SK-N-SH (cell line): ENCODE measurements around the gene KCNB1. TPM values are rescaled to one million over a fixed set of nuclear protein-coding genes. Genes with fewer than 3 reads are reported as not detected.

ENCODE experiments used
- CTCF ChIA-PET: fragments of 300-600, 350-600 bp; formaldehyde crosslinking; extraction: SDS; loops from one replicate; lab custom pipeline; 2021; lab: Yijun Ruan, JAX
- POLR2A ChIA-PET: fragments of 350-600 bp; sonication (Branson Sonifier 250); formaldehyde crosslinking; extraction: SDS; loops from one replicate; lab custom pipeline; 2020; ENCODE audit warnings: antibody characterized with exemption, inconsistent platforms; lab: Yijun Ruan, JAX
- DNase-seq: peaks from one replicate; pipeline ENCODE4 v3.0.0; 2012
- H2AFZ ChIP-seq: fragments of 200-600 bp; sonication (generic); 2 replicates; pipeline ENCODE4 v1.8.1; 2016; ENCODE audit warnings: antibody characterized with exemption, mild to moderate bottlenecking, low read depth
- H3F3A ChIP-seq: fragments of 200-600 bp; sonication (generic); replicated peaks from 2 replicates; pipeline ENCODE3; 2016; ENCODE audit warnings: antibody characterized with exemption, mild to moderate bottlenecking; ENCODE audit not compliant: insufficient read depth
- H3K27ac ChIP-seq, 2 experiments: fragments of 200-500 bp in 1 of 2; fragments of 200-600 bp in 1 of 2; sonication (Bioruptor generic) in 1 of 2; sonication (generic), shearing (Covaris generic) in 1 of 2; 2 replicates each; pipeline versions ENCODE4 v1.5.1 to v1.6.1; 2014 to 2016; ENCODE audit warnings: low read depth in 2 of 2, inconsistent platforms in 1 of 2, low read length in 1 of 2, mild to moderate bottlenecking in 1 of 2, mixed read lengths in 1 of 2
- H3K27me3 ChIP-seq: fragments of 200-600 bp; sonication (generic), shearing (Covaris generic); 2 replicates; pipeline ENCODE4 v1.6.1; 2016; ENCODE audit warnings: mixed run types; ENCODE audit not compliant: insufficient read depth
- H3K36me3 ChIP-seq, 2 experiments: fragments of 200-500 bp in 1 of 2; fragments of 200-600 bp in 1 of 2; sonication (Bioruptor generic) in 1 of 2; sonication (generic) in 1 of 2; replicated peaks in 1 of 2; 2 replicates each; pipeline versions ENCODE3 to v1.5.1; 2014 to 2016; ENCODE audit warnings: low read length in 1 of 2, mild to moderate bottlenecking in 1 of 2; ENCODE audit not compliant: insufficient read depth in 2 of 2, control insufficient read depth in 1 of 2
- H3K4me1 ChIP-seq, 2 experiments: fragments of 200-500 bp in 1 of 2; fragments of 200-600 bp in 1 of 2; sonication (Bioruptor generic) in 1 of 2; sonication (generic), shearing (Covaris generic) in 1 of 2; 2 replicates each; pipeline versions ENCODE4 v1.5.1 to v1.6.1; 2014 to 2016; ENCODE audit warnings: low read depth in 1 of 2, low read length in 1 of 2, mixed run types in 1 of 2; ENCODE audit not compliant: insufficient read depth in 2 of 2, control insufficient read depth in 1 of 2
- H3K4me2 ChIP-seq: fragments of 200-600 bp; sonication (generic), shearing (Covaris generic); 2 replicates; pipeline ENCODE4 v1.6.1; 2017; ENCODE audit warnings: mixed run types
- H3K4me3 ChIP-seq, 2 experiments: fragments of 200-500 bp in 1 of 2; fragments of 200-600 bp in 1 of 2; sonication (Bioruptor generic) in 1 of 2; sonication (generic), shearing (Covaris generic) in 1 of 2; 2 replicates each; pipeline versions ENCODE4 v1.5.1 to v1.8.1; 2014 to 2016; ENCODE audit warnings: low read depth in 2 of 2, inconsistent platforms in 1 of 2, low read length in 1 of 2, mild to moderate bottlenecking in 1 of 2, mixed read lengths in 1 of 2, moderate library complexity in 1 of 2
- H3K79me2 ChIP-seq: fragments of 200-600 bp; sonication (generic); 2 replicates; pipeline ENCODE4 v1.8.1; 2017; ENCODE audit warnings: mild to moderate bottlenecking; ENCODE audit not compliant: insufficient read depth
- H3K9ac ChIP-seq: fragments of 200-600 bp; sonication (generic); 2 replicates; pipeline ENCODE4 v1.6.1; 2017; ENCODE audit warnings: mixed run types
- H3K9me2 ChIP-seq: fragments of 200-600 bp; sonication (generic); 2 replicates; pipeline ENCODE4 v1.6.1; 2017; ENCODE audit warnings: mixed run types
- H3K9me3 ChIP-seq: fragments of 200-600 bp; sonication (generic); 2 replicates; pipeline ENCODE4 v1.6.1; 2017; ENCODE audit warnings: mixed run types, mild to moderate bottlenecking, moderate library complexity
- H4K20me1 ChIP-seq: fragments of 200-600 bp; sonication (generic); 2 replicates; pipeline ENCODE4 v1.6.1; 2017; ENCODE audit warnings: mild to moderate bottlenecking, mixed run types; ENCODE audit not compliant: insufficient read depth
- ELF1 ChIP-seq: IDR thresholded peaks from 2 replicates; pipeline ENCODE4 v1.4.0; 2012
- EP300 ChIP-seq, 2 experiments: IDR thresholded peaks; 2 replicates each; pipeline versions ENCODE4 v1.4.0 to v1.6.1; 2012; ENCODE audit warnings: borderline replicate concordance in 1 of 2, low read depth in 1 of 2, low read length in 1 of 2
- FOSL2 ChIP-seq: IDR thresholded peaks from 2 replicates; pipeline ENCODE4 v1.4.0; 2012; ENCODE audit warnings: low read depth, mild to moderate bottlenecking, moderate library complexity, borderline replicate concordance
- GABPA ChIP-seq: IDR thresholded peaks from 2 replicates; pipeline ENCODE4 v1.4.0; 2012; ENCODE audit warnings: low read depth, mild to moderate bottlenecking
- JUND ChIP-seq: IDR thresholded peaks from 2 replicates; pipeline ENCODE4 v1.4.0; 2012
- MEF2A ChIP-seq: IDR thresholded peaks from 2 replicates; pipeline ENCODE4 v1.4.0; 2012; ENCODE audit warnings: low read depth, borderline replicate concordance
- NFIC ChIP-seq: IDR thresholded peaks from 2 replicates; pipeline ENCODE4 v1.4.0; 2012; ENCODE audit warnings: borderline replicate concordance
- POLR2AphosphoS5 ChIP-seq: IDR thresholded peaks from 2 replicates; pipeline ENCODE4 v1.6.1; 2012; ENCODE audit warnings: low read depth, low read length
- RAD21 ChIP-seq: IDR thresholded peaks from 2 replicates; pipeline ENCODE4 v1.6.1; 2012; ENCODE audit warnings: mild to moderate bottlenecking, low read length
- RFX5 ChIP-seq: IDR thresholded peaks from 2 replicates; pipeline ENCODE4 v1.6.1; 2012; ENCODE audit warnings: mild to moderate bottlenecking, improper control_type of control experiment, low read length
- RXRA ChIP-seq: IDR thresholded peaks from 2 replicates; pipeline ENCODE4 v1.4.0; 2012; ENCODE audit warnings: low read depth, mild to moderate bottlenecking, borderline replicate concordance
- TAF1 ChIP-seq: IDR thresholded peaks from 2 replicates; pipeline ENCODE4 v1.6.1; 2012; ENCODE audit warnings: low read depth, mild to moderate bottlenecking, low read length, moderate library complexity, borderline replicate concordance
- YY1 ChIP-seq: IDR thresholded peaks from 2 replicates; pipeline ENCODE4 v1.4.0; 2012; ENCODE audit warnings: low read depth, mild to moderate bottlenecking
- WGBS: methylation state at CpG from one replicate; pipeline ENCODE4 v1.1.6; 2017; ENCODE audit warnings: low lambda C conversion rate; 5-methylcytosine and 5-hydroxymethylcytosine counted together
- polyA plus RNA-seq, 3 experiments: library from polyadenylated mRNA; depleted of rRNA; stranded (reverse); fragments of >200 nt; gene quantifications; 2 replicates each; pipeline ENCODE4 v1.2.3, GENCODE V29; 2012
- TF ChIP-seq, protein P1 (sequence below): IDR thresholded peaks from 2 replicates; pipeline ENCODE4 v1.4.0; 2012; ENCODE audit warnings: low read depth
- TF ChIP-seq, protein P2 (sequence below): fragments of 200-600 bp; sonication (generic); IDR thresholded peaks from 2 replicates; pipeline ENCODE4 v1.6.1; 2017; ENCODE audit warnings: antibody characterized with exemption, mild to moderate bottlenecking, moderate library complexity
- TF ChIP-seq, protein P3 (sequence below): fragments of 150-350 bp; IDR thresholded peaks from 2 replicates; pipeline ENCODE4 v1.6.1; 2016; ENCODE audit warnings: mild to moderate bottlenecking, low read depth, low read length

Gene KCNB1
- polyA plus RNA-seq, 1 of the 3 experiments (the other 2 are of a cell fraction), result 0.82 TPM

DNA sequence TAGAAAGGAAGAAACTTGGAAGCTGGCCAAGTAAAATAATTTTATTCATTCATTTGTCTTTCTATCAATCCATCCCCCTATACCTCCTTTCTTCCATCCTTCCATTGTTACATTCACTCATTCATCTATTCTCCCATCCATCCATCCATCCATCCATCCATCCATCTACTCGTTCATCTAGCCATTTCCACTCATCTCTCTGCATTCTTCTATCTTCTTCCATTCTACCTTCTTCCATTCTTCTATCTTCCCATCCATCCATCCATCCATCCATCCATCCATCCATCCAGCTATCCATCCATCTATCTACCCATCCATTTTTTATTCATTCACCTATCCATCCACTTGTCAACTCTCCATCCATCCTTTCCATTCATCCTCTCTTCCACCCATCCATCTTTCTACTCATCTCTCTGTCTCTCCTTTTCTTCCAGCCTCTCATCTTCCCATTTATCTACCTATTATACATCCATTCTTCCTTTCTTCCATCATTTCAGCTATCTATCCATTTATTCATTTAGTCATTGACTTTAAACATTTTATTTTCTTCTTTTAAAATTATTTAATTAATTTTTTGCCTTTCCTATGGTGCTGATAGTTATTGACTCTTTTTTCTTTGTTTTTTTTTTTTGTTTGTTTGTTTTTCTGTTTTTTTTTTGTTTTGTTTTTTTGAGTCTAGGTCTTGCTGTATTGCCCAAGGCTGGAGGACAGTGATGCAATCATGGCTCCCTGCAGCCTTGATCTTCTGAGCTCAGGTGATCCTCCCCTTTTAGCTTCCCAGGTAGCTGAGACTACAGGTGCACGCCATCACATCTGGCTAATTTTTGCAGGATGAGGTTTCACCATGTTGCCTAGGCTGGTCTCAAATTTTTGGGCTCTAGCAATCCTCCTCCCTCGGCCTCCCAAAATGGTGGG is 151.5 kb downstream of the KCNB1 start:
- TF ChIP-seq MEF2A (no peak), FOSL2 (no peak), NFIC (no peak), JUND (no peak), POLR2AphosphoS5 (no peak), ELF1 (no peak), RAD21 (no peak)
- TF ChIP-seq, protein P1, sequence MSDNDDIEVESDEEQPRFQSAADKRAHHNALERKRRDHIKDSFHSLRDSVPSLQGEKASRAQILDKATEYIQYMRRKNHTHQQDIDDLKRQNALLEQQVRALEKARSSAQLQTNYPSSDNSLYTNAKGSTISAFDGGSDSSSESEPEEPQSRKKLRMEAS, result no peak
- TF ChIP-seq, all 33 proteins: peak for 0
- DNase-seq, result no peak
- POLR2A ChIA-PET, result no interaction called here
- Histone ChIP-seq H3K27ac (no peak overlapping the region), H3K27me3 (peaks cover 23% of the 10 kb centered on the region), H3K4me2 (no peak overlapping the region), H4K20me1 (no peaks in the 10 kb centered on the region), H3K36me3 (no peaks in the 10 kb centered on the region), H2AFZ (no peak overlapping the region), H3K4me1 (no peaks in the 10 kb centered on the region), H3K79me2 (no peaks in the 10 kb centered on the region), H3K9me2 (no peaks in the 10 kb centered on the region), H3K9ac (no peak overlapping the region), H3K9me3 (no peaks in the 10 kb centered on the region), H3F3A (peaks cover 5% of the 10 kb centered on the region), H3K4me3 (no peak overlapping the region)
- CTCF ChIA-PET, result interaction anchor here (0.7 to 13.9 kb wide), 9 partner anchors 9 to 523 kb away, joined by 3 to 317 read pairs (median 95); partner anchors contain the start of gene KCNB1
- WGBS, result 21% methylated on average over 3 of the region's 3 CpGs

DNA sequence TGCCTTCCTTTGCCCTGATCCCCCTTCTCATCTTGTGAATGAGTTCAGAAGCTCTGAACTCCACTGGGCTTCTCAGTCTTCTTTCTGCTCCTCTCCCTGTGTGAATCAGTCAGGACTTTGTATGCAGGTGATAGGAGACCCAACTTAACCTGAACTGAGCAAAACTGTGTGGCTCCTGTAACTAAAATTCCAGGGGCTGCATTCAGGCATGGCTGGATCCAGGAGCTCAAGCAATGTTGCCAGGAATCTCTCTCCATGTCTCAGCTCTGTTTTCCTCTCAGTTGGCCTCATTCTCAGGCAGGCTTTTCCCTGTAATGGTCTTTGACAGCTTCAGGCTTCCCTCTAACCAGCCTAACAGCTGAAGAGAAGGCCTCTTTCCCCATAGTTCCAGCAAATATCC is 153.7 kb downstream of the KCNB1 start:
- TF ChIP-seq RFX5, result no peak
- TF ChIP-seq, protein P2, sequence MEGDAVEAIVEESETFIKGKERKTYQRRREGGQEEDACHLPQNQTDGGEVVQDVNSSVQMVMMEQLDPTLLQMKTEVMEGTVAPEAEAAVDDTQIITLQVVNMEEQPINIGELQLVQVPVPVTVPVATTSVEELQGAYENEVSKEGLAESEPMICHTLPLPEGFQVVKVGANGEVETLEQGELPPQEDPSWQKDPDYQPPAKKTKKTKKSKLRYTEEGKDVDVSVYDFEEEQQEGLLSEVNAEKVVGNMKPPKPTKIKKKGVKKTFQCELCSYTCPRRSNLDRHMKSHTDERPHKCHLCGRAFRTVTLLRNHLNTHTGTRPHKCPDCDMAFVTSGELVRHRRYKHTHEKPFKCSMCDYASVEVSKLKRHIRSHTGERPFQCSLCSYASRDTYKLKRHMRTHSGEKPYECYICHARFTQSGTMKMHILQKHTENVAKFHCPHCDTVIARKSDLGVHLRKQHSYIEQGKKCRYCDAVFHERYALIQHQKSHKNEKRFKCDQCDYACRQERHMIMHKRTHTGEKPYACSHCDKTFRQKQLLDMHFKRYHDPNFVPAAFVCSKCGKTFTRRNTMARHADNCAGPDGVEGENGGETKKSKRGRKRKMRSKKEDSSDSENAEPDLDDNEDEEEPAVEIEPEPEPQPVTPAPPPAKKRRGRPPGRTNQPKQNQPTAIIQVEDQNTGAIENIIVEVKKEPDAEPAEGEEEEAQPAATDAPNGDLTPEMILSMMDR, result no peak
- no peak for TF ChIP-seq YY1
- no peak for TF ChIP-seq EP300 (IDR thresholded peaks at IDR 0.05; ENCODE audit: borderline replicate concordance in 1 of 2, low read depth in 1 of 2, low read length in 1 of 2)
- no peak for TF ChIP-seq GABPA
- TF ChIP-seq TAF1, result no peak
- TF ChIP-seq RXRA, result no peak
- TF ChIP-seq, protein P3, sequence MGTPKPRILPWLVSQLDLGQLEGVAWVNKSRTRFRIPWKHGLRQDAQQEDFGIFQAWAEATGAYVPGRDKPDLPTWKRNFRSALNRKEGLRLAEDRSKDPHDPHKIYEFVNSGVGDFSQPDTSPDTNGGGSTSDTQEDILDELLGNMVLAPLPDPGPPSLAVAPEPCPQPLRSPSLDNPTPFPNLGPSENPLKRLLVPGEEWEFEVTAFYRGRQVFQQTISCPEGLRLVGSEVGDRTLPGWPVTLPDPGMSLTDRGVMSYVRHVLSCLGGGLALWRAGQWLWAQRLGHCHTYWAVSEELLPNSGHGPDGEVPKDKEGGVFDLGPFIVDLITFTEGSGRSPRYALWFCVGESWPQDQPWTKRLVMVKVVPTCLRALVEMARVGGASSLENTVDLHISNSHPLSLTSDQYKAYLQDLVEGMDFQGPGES, result no peak
- no peak for TF ChIP-seq POLR2AphosphoS5
- TF ChIP-seq NFIC, result no peak
- TF ChIP-seq MEF2A, result no peak
- Histone ChIP-seq H2AFZ (no peak overlapping the region), H3K4me1 (no peaks in the 10 kb centered on the region; a peak in 1 of 4 replicates), H3K27ac (no peak overlapping the region), H3K4me3 (no peak overlapping the region), H3F3A (peaks cover 8% of the 10 kb centered on the region), H3K79me2 (no peaks in the 10 kb centered on the region), H3K9me2 (no peaks in the 10 kb centered on the region), H3K36me3 (no peaks in the 10 kb centered on the region), H3K9ac (no peak overlapping the region), H3K27me3 (peaks cover 23% of the 10 kb centered on the region), H3K9me3 (no peaks in the 10 kb centered on the region), H4K20me1 (no peaks in the 10 kb centered on the region), H3K4me2 (no peak overlapping the region)
- no peak for DNase-seq
- POLR2A ChIA-PET, result no interaction called here
- CTCF ChIA-PET, result interaction anchor here (1.9 to 13.9 kb wide), 6 partner anchors 7 to 560 kb away, joined by 4 to 317 read pairs (median 96); no protein-coding TSS in a partner anchor
